ENCODE data around the gene GALNT17. TPM values are rescaled to one million over a fixed set of nuclear protein-coding genes. Genes with fewer than 3 reads are reported as not detected.

Gene GALNT17
- total RNA-seq, 1 donor from 2014 or later: not detected

DNA sequence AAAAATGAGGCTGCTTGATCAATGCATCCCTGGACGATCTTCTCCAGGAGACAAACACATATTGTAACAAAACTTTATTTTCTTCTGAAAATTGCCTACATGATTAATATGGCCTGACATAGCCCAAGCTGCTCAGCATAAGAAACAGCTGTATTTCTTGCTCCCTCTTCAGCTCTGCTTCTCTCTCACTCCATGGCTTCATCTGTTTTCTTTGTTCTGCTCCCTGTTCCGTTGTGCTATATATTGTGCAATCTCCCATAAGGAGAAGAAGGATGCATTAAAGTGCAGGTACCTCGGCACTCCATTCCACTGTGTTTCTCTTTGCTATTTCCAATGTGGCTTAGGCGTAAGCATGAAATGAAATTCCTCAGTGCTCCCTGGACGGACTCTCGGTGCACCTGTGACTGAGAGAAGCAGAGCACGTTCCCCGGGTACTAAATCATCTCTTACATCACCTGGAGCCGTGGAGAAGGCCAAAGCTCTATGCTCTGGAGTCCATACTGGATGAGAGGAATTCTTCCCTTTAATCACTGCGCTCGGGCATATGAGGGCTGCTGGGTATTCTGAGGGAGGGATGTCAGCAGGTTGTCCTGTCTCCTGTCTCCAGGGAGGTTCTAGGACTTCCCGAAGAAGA lies 254.3 kb downstream of the GALNT17 start:
- DNase-seq (ENCODE audit: low read depth in 2 of 2): no peak

DNA sequence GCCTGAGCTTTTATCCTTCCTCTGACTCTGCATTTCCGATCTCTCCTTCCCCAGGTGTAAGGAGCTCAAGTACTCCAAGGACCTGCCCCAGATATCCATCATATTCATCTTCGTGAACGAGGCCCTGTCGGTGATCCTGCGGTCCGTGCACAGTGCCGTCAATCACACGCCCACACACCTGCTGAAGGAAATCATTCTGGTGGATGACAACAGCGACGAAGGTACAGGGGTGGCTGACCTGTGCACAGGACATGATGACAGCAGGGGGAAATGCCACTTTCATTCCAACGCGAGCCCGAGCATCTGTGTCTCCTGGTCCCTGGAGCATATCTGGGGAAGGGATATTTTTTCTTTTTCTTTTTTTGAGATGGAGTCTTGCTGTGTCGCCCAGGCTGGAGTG lies 256.2 kb downstream of the GALNT17 start:
- no peak for DNase-seq (ENCODE audit: low read depth in 2 of 2)

DNA sequence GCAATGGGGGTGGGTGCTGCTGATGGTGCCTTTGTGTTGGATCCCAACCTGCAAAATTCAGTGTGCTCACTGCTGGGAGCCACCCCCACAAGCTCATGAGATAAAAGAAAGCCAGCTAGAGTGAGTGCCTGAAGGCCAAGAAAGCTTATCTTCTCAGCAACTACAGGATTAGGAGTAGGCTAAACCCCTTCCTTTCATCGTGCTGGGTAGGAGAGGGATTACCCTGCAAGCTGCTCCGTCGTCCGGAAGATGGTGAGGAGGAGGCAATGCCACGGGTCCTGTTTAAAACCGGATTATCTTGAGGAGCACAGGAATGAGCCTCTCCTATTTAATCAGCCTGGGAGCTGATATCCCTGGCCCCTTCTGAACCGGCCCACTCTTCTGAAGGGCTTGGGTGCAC lies 258.0 kb downstream of the GALNT17 start:
- DNase-seq (ENCODE audit: low read depth in 2 of 2): no peak

DNA sequence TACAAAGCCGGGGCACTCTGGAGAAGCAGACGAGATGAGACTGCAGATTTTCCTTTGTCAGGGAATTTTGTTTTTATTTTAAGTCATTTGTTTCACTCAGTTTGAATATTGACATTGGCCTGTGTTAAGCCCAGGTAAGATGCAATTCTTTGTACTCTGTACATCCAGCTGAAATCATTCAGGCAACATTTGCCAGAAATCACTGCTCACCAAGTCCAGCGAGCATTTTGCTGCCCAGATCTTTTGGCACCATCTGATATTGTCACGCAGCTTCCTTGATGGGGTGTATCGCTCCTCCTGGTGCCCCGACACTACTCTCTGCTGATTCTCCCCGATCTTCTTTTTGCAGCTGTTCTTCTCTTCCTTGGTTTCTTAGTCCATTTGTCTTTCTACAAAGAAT lies 261.7 kb downstream of the GALNT17 start:
- no peak for DNase-seq (ENCODE audit: low read depth in 2 of 2)

DNA sequence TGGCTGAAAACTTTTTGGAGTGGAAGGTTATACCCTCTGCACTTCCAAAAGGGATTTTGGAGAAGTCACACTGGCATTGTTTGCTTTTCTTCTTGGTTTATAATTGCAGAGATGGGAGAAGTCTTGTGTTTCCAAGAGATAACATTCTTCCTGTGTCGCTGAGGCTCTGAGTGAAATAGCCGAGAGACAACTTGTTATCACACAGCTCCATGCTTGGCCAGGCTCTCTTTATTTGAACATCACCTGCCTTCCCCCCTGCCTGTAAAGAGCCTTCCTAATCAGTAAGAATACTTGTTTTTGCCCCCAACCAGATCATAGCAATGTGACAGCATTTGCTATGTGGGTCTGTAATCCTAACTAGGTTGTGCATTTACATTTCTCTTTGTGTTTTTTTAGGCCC lies 270.7 kb downstream of the GALNT17 start:
- no peak for DNase-seq (ENCODE audit: low read depth in 2 of 2)

DNA sequence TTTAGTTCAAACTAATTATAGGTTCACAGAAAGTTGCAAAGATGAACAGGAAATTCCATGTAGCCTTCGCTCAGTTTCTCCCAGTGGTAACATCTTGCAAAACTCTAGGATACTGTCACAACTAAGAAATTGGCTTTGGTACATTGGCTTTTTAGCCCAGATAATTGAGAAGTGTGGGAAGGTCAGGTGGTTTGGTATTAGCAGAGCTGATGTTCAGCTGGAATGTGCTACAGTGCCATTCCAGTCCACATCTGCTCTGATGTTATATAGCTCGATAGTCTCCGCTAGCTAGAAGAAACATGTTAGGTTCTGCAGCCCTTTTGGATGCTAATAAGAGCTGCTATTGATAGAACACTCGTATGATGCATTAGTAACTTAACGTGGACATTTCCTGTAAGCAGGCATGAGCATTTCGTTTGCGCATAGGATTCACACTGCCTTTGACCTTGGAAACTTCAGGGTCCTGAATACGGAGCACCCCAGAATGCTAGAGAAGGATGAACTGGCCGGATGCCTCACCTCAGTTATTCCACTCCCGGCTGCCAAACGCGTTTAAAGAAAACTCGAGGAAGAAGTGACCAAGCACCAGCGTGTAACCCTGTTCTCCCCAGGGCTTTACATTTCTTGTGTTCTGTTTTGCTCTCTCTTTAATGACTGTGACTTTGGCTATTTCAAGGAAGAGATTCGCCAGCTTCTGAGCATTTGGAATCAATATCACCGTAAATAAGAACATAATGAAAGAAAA lies 271.4 kb downstream of the GALNT17 start:
- no peak for DNase-seq (ENCODE audit: low read depth in 2 of 2)

DNA sequence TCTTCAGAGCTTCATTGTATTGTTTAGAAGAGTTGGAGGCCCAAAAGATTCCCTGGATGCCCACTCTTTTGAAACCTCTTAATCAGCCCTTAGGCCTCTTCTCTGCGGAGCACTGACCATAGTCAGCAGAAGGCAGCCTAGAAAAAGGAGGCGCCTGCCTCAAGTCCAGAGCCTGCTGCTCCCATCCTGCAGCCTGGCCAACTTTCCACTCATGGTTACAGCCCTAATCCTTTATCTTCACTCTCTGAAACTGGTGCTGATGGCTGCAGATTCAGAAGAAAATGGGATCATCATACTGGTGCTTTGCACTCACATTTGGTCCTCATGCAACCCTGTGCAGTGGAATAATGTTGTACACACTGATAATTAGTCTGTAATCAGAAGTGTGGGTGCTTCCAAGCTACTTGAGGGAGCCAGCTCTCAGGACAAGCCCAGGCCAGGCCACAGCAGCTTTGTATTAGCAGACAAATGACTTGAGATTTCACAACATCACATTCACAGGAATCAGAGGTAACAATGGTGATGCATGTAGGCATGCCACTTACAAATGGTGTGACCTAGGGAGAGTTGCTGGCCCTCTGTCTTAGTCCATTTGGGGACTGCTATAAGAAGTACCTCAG lies 272.9 kb downstream of the GALNT17 start:
- DNase-seq (ENCODE audit: low read depth in 2 of 2): no peak

DNA sequence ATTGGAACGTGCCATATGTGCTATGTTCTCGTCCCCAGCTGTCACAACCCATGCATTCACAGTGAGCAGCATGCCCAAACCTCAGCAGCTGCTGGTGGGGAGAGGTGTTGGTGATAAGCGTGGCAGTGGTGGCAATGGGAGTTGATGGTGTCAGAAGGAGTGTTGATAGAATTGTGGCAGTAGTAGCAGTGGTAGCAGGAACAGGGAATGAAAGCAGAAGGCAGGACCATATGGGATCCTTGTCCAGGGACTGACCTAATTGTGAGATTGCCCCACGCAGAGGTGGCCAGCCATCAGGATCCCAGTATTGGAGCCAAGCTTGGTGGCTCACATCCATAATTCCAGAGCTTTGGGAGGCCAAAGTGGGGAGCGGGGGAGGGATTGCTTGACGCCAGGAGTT lies 276.3 kb downstream of the GALNT17 start:
- no peak for DNase-seq (ENCODE audit: low read depth in 2 of 2)

DNA sequence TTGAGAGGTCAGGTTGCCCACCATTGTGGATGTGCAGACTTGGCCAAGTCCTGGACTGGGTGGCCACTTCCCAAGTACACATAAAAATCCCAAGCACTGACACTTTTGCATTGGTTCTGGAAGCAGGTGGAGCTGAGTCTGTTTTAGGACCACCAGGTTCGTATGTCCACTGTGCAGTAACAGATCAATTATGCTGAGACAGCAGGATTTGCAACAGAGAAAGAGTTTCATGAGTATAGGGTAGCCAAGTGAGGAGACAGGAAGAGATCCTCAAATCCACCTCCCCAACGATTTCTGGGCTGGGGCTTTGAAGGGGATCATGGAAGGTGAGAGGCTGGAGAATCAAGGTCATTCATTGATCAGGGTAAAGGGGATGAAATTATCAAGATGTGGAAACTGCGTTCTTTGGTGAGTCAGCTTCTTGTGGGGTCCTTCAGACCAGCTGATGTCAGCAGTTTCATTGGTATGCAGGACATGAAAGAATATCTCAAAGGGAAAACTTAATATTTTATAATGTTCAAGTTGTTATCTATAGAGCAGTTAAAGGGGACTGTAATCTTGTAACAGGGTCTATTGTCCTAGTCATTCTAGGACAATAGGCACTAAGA lies 277.7 kb downstream of the GALNT17 start:
- no peak for DNase-seq (ENCODE audit: low read depth in 2 of 2)

DNA sequence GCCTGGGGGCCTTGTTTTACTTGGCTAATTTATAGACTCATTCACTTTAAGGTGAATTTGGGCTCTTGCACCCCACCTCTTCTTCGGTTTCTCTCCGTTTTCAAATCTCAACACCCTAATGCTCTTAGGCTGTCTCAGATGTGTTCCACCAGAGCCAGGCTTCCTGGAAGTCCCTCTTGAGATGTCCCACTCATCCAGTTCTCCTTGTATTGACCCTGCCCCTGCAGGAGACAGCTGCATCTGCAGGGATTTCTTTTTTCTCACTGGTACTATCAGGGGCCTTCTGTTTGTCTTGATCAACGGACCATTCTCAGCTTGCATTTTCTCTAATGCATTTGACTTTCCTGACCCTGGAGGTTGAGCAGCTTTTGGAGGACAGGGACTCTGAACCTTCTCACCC lies 279.5 kb downstream of the GALNT17 start:
- DNase-seq (ENCODE audit: low read depth in 2 of 2): no peak

DNA sequence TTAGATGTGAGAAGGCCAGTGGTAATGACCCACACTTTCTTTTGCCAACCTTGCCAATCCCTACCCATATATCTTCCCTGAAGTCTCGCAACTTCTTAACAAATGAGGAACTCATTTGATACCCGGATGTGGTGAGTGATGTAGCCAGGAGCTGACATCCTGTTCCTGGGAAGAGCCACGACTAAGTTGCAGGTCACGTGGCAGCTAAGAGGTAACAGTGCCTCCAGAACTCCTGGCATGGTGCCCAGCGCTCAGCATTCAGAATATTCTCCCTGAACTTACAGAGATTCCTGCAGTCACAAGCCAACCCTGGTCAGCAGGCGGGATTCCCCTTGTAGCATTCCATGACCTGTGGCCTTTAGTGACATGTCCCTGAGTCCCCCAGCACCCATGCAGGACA lies 282.5 kb downstream of the GALNT17 start:
- DNase-seq (ENCODE audit: low read depth in 2 of 2): no peak

DNA sequence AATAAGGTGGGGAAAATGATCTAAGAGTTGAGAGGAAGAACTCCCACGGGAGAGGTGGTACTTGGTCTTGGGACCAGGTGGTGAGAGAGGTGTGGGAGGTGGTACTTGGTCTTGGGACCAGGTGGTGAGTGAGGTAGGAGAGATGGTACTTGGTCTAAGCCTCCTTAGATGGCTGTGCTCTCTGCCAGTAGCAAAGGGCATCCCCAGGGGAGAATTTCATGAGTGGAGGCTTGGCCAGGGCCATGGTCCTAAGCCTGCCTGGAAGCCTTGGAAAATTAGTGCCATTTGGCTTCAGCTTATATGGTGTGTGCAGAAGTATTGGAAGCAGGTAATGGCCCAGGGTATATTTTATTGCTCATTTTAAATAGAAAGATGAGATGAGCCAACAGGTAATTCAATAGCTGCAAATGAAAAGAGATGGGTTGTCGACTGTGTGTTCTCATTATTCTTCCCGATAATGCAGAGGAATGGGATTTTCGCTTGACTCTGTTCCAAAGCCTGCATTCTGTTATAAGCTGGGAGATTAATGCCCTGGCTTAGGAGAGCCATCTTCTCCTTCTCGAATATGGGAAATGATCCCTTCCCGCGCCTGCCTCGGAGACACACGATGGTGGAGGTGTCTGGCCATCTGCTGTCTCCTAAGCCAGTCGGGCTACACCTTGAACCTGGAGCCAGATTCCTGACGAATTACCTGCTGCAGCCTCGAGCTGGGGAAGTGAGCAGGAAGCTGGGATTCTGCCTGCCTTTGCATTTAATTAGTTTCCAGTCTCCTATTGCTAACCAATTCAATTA lies 287.8 kb downstream of the GALNT17 start:
- no peak for DNase-seq (ENCODE audit: low read depth in 2 of 2)

DNA sequence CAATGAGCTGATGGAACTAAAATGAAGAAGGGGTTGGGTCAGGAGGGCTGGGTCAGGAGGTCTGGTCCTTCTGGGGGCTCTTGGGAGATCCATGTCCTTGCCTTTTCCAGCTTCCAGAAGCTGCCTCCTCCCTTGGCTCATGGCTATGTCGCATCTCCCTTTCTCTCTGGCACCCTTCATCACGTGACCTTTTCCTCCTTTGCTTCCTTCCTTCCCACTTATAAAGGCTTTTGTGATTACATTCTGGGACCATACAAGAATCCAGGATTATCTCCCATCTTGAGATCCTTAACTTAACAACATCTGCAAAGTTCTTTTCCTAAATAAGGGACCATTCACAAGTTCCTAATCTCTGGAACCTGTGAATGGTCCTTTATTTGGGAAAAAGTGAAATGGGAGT lies 290.2 kb downstream of the GALNT17 start:
- DNase-seq (ENCODE audit: low read depth in 2 of 2): no peak

DNA sequence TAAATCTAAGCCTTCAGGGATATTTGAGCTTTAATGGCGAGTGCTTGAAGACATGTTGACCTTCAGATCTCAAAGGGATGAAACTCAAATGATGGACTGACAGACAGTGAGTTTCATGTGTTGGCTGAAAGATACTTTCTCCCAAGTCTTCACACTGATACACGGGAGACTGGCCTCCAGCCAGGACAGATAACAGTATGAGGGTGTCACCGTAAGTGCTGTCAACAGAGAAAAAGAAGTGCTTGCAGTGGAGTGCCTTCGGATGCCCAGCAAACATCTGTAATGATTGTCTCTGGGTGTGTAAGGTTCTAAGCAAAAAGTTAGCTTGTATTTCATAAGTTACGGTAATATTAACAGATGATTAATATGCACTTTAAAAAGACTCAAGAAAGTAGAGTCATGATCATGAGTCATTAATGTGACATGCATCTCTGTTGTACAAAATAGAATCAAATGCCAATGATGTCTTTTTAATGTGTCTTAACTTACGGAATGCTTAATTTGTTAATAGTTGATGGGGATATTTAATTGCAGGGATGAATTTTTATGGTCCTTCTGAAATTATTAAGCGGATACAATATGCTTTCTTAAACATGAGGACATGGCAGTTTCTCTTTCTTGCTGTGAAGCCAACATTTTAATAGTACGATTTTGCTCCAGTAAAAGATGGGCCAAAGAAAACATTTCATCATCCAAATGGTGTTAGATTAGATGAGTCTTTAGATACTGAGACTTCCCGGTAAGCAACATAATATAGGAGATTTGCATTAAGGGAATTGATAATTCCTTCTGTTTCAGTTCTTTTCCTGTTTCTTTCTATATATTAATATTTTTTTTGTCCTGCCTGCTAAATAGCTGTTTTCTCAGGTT lies 292.5 kb downstream of the GALNT17 start:
- no peak for DNase-seq (ENCODE audit: low read depth in 2 of 2)

DNA sequence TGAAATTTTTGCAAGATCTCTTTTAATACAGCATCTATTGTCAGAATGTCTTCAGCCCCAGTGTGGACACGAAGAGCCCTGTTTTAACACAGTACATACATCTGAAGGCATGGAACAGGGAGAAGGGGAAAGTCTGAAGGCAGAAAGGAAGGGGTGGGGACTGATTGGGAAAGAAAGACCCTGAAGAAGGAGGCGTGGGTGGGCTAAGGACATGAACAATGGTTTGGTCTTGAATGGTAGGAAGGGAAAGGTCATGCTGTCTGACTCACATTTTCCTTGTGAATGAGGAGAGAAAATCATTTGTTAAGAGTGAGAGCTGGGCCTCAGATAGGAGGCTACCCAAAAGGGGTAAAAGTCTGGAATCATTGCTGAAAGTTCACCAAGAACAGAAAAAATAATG lies 297.1 kb downstream of the GALNT17 start:
- no peak for DNase-seq (ENCODE audit: low read depth in 2 of 2)

DNA sequence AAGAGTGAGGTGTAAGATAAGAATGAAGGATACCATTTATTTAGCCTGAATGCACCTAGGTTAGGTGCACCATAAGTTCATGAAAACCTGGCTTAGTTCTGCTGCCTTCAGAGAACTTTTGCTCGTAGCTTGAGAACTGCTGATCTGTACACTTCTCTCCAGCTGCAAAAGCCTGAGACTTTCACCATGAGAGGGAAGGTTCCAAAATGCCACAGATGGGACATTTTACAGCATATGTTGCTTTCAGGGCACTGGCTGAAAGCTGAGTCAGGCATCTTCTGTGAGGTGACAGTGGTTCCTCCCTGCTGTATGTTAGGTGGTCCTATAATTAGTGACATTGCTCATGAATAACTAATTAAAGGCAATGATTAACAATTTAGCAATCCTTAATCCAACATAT lies 298.3 kb downstream of the GALNT17 start:
- DNase-seq (ENCODE audit: low read depth in 2 of 2): no peak

DNA sequence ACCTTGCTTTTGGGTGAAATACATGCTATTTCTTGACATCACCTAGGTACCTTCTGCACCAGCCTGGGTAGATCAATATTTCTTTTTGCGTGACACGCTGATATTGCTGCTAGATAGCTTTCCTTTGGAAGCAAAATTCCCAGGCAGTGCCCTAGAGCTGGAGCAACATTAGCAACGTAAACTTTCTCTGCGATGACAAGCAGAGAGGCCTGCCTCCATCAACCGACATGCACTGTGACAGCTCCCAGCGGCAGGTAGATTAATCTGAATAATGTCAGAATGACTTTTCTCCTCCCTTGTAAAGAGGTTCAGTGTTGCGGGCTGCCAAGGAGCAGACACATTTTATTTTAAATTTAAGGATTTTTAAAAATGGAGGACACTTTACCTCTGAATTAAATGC lies 307.4 kb downstream of the GALNT17 start:
- no peak for DNase-seq (ENCODE audit: low read depth in 2 of 2)

DNA sequence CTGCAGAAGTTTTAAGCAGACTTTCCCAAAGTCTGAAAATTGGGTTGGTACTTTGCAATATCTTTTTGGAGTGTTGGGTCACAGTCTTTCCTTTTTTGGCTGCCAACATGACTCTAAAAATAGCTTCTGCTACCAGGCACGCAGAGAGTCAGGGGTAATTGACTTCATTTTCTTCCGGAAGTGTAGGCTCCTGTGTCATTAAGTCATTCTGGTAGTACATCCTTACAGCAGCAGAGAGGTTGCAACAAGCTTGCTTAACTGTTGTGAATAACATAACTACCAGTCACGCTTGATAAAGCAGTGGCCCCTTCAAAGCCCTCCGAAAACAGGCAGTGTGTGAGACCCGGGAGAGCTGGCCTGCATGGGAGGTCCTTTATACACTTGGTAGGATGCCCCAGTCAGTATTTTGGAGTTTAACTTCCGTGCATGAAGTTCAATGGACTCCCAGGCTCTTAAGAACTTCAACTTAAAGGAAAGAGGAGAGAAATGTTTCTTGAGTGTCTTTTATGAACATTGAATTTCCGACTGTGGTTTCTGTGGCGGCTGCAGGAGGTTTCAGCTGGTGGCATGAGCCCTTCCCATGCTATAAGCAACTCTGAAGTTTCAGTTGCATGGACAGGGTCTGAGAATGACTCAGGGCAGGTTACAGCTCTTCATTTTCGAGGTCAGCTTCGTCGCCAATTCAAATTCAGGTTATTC lies 310.7 kb downstream of the GALNT17 start:
- no peak for DNase-seq (ENCODE audit: low read depth in 2 of 2)

DNA sequence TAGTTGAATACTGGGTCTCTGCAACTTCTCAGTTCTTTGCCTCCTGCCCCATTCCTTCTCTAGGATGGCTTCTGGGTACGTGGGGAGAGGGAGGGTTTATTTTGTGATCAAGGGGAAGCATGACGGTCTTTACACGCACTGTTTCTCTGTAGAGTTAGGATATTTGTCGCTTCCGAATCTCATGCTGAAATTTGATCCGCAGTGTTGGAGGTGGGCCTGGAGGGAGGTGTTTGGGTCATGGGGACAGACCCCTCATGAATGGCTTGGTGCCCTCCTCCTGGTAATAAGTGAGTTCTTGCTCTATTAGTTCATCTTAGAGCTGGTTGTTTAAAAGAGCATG lies 311.2 kb downstream of the GALNT17 start:
- DNase-seq (ENCODE audit: low read depth in 2 of 2): no peak

DNA sequence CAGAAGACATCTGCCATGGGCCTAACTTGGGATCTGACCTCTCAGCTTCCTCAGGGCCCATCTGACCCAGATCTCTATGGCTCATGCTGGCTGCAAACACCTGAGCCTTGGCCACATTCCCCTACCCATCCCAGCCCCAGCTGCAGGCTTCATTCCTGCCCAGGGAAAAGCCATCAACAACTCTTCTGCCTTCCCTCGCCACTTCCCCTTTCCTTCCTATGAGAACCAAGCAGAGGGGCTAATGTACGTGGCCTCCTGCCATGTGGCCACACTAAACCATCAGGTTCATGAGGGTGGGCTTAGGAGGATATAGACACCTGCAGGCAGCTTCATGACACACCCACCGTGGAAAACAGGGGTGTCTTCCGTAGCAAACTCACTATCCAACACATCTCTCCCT lies 312.2 kb downstream of the GALNT17 start:
- no peak for DNase-seq (ENCODE audit: low read depth in 2 of 2)

Data from dermis microvascular lymphatic vessel endothelial cell (primary cell).